Aorta (tissue), 5 donors: ENCODE measurements around the gene DENND10. TPM values are rescaled to one million over a fixed set of nuclear protein-coding genes. Genes with fewer than 3 reads are reported as not detected.
"Not testable (repeated sequence)": the region's sequence is repeated elsewhere in the genome, so short reads cannot be mapped to it uniquely, and the experiment has no call there.

Experiments
- ATAC-seq: fragments of 200-7000 bp; cut with Tn5 transposase; one replicate; pipeline ENCODE4 v1.9.1; 2022; ENCODE audit warnings: moderate library complexity; ENCODE audit not compliant: low FRiP score
- DNase-seq, 2 donors: peaks; one replicate each; pipeline ENCODE4 v3.0.0-alpha.2; 2020
- H3K27ac ChIP-seq, 2 donors: one replicate each; pipeline ENCODE4 v1.5.1; 2013; ENCODE audit warnings: low read length in 2 of 2, mild to moderate bottlenecking in 2 of 2, moderate library complexity in 2 of 2, control low read depth in 1 of 2, inconsistent platforms in 1 of 2, low read depth in 1 of 2
- H3K27me3 ChIP-seq, 2 donors: one replicate each; pipeline ENCODE4 v1.6.1; 2013; ENCODE audit warnings: control low read depth in 1 of 2, low read length in 1 of 2, mild to moderate bottlenecking in 1 of 2, moderate library complexity in 1 of 2; ENCODE audit not compliant: insufficient read depth in 2 of 2, control insufficient read depth in 1 of 2
- H3K36me3 ChIP-seq, 2 donors: one replicate each; pipeline ENCODE4 v1.6.1; 2013; ENCODE audit warnings: control low read depth in 1 of 2, low read length in 1 of 2, mild to moderate bottlenecking in 1 of 2; ENCODE audit not compliant: insufficient read depth in 2 of 2, control insufficient read depth in 1 of 2
- H3K4me1 ChIP-seq, 2 donors: one replicate each; pipeline ENCODE4 v1.6.1; 2013; ENCODE audit warnings: low read length in 2 of 2, control low read depth in 1 of 2, mild to moderate bottlenecking in 1 of 2, moderate library complexity in 1 of 2; ENCODE audit not compliant: insufficient read depth in 2 of 2, control insufficient read depth in 1 of 2
- H3K4me3 ChIP-seq, 2 donors: one replicate each; pipeline ENCODE4 v1.5.1; 2013; ENCODE audit warnings: low read length in 2 of 2, control low read depth in 1 of 2, mild to moderate bottlenecking in 1 of 2
- H3K9me3 ChIP-seq: one replicate; pipeline ENCODE4 v1.6.1; 2013; ENCODE audit warnings: mild to moderate bottlenecking, low read length; ENCODE audit not compliant: control insufficient read depth
- WGBS, 2 donors: extraction: QIAGEN DNeasy Blood & Tissue Kit; methylation state at CpG; one replicate each; pipeline ENCODE4 v1.1.7; 2013; 5-methylcytosine and 5-hydroxymethylcytosine counted together
- intact Hi-C, 2 donors: fragments of 100-400 bp; cut with DNase I; formaldehyde crosslinking; loops; one replicate each; pipeline versions ENCODE4 v1.14.2 to v1.15.0; 2022
- polyA plus RNA-seq, 2 donors: library from polyadenylated mRNA; stranded (reverse); fragments of 200-250 nt; gene quantifications; one replicate each; pipeline ENCODE4 v1.2.3, GENCODE V29; 2013
- total RNA-seq, 2 donors: library from RNA; stranded (reverse); fragmentation: NEBNext Ultra II Directional; extraction: Animal tissue kit (Norgen Biotek cat#: 25700); gene quantifications; one replicate each; pipeline ENCODE4 v1.2.1, GENCODE V29; 2021
- donor health status: healthy with polysubstance abuse.
- donor health status: Bipolar disorder and iron deficiency.
- donor health status: DM: no; HTN: no; CAD: no.
- donor health status: DM: no; HTN: no; CAD: no.
- donor health status: DM: yes; HTN: yes; CAD: no.

DENND10 gene
- total and polyA plus RNA-seq, 4 donors: 15.2 to 28.8 (median 23.3) TPM

- Histone ChIP-seq H3K27me3 (no peaks in the 10 kb centered on the region), H3K4me1 (no peaks in the 10 kb centered on the region), H3K36me3 (peaks cover 2 to 10% of the 10 kb centered on the region in 2 donors), H3K9me3 (no peaks in the 10 kb centered on the region), H3K4me3 (no peak overlapping the region), H3K27ac (no peak overlapping the region)
- ATAC-seq (no peak), DNase-seq (no peak)
- 85% methylated on average over 13 of the region's 13 CpGs for WGBS, 2 donors
- intact Hi-C loops: no loop called here
Observed at GRCh38 chr10:119149729-119150128, 45.8 kb downstream of the DENND10 start.

GRCh38 chr10:119151601-119152000 is 47.7 kb downstream of the DENND10 start:
- DNase-seq, ATAC-seq: not testable (repeated sequence)
- WGBS, 2 donors: 96 to 97% methylated on average over 6 of the region's 6 CpGs

GRCh38 chr10:119153041-119153440 is 49.1 kb downstream of the DENND10 start:
- WGBS, 2 donors: 91 to 92% methylated on average over 5 of the region's 5 CpGs
- no peak overlapping the region for H3K4me3 ChIP-seq
- ATAC-seq (no peak), DNase-seq (no peak)
- H3K36me3 ChIP-seq: peaks cover 5 to 10% of the 10 kb centered on the region in 2 donors
- H3K27ac ChIP-seq: no peak overlapping the region
- no peaks in the 10 kb centered on the region for H3K4me1 ChIP-seq
- H3K9me3 ChIP-seq: no peaks in the 10 kb centered on the region
- intact Hi-C loops: no loop called here
- no peaks in the 10 kb centered on the region for H3K27me3 ChIP-seq

More at GRCh38 chr10:119151601-119152000, 47.7 kb downstream of the DENND10 start:
- H3K9me3 ChIP-seq, H3K4me1 ChIP-seq, intact Hi-C loops, H3K27ac ChIP-seq, H3K36me3 ChIP-seq, H3K4me3 ChIP-seq, H3K27me3 ChIP-seq: not testable (repeated sequence)

GRCh38 chr10:119153661-119154060 is 49.7 kb downstream of the DENND10 start:
- DNase-seq (no peak), ATAC-seq (no peak)
- intact Hi-C loops: no loop called here
- Histone ChIP-seq H3K4me1 (no peaks in the 10 kb centered on the region), H3K36me3 (peaks cover 5 to 10% of the 10 kb centered on the region in 2 donors), H3K27ac (no peak overlapping the region), H3K4me3 (no peak overlapping the region), H3K9me3 (no peaks in the 10 kb centered on the region), H3K27me3 (no peaks in the 10 kb centered on the region)
- WGBS, 2 donors: 95 to 96% methylated on average over 12 of the region's 12 CpGs

- intact Hi-C loops: no loop called here
- Histone ChIP-seq H3K27ac (no peak overlapping the region), H3K9me3 (no peaks in the 10 kb centered on the region), H3K4me3 (no peak overlapping the region), H3K36me3 (peaks cover 0 to 5% of the 10 kb centered on the region in 2 donors), H3K27me3 (no peaks in the 10 kb centered on the region), H3K4me1 (no peaks in the 10 kb centered on the region)
- ATAC-seq (no peak), DNase-seq (no peak)
- 68 to 84% methylated on average over 8 of the region's 8 CpGs for WGBS, 2 donors
Observed at GRCh38 chr10:119159332-119159731, 55.4 kb downstream of the DENND10 start.

GRCh38 chr10:119161680-119162451 is 58.0 kb downstream of the DENND10 start:
- Histone ChIP-seq H3K27me3 (no peaks in the 10 kb centered on the region), H3K36me3 (no peaks in the 10 kb centered on the region), H3K27ac (no peak overlapping the region), H3K9me3 (no peaks in the 10 kb centered on the region), H3K4me1 (no peaks in the 10 kb centered on the region), H3K4me3 (no peak overlapping the region)
- intact Hi-C loops: no loop called here
- DNase-seq (no peak), ATAC-seq (no peak)
- WGBS, 2 donors: 65% methylated on average over 11 of the region's 11 CpGs

GRCh38 chr10:119162452-119163092 is 58.7 kb downstream of the DENND10 start:
- intact Hi-C loops: no loop called here
- no peak overlapping the region for H3K27ac ChIP-seq
- ATAC-seq: no peak
- no peaks in the 10 kb centered on the region for H3K4me1 ChIP-seq
- no peaks in the 10 kb centered on the region for H3K36me3 ChIP-seq
- H3K4me3 ChIP-seq: no peak overlapping the region
- H3K27me3 ChIP-seq: no peaks in the 10 kb centered on the region
- 93% methylated on average over 5 of the region's 5 CpGs for WGBS, 2 donors
- no peaks in the 10 kb centered on the region for H3K9me3 ChIP-seq
- DNase-seq: no peak

GRCh38 chr10:119165171-119166117 is 61.5 kb downstream of the DENND10 start, which contains the start of gene SFXN4:
SFXN4 (minus strand) TSS chr10:119165714; CDS start chr10:119165647, 67 bp downstream.
- H3K27me3 ChIP-seq: no peaks in the 10 kb centered on the region
- ATAC-seq: peak; percentile 96
- H3K36me3 ChIP-seq: peaks cover 2 to 3% of the 10 kb centered on the region in 2 donors
- 0 to 1% methylated on average over 66 to 90 of the region's 90 CpGs for WGBS, 2 donors
- peak within 1 kb of the TSS; percentile 43 to 75 for H3K4me3 ChIP-seq
- DNase-seq: peak; percentile 88 to 92
- H3K27ac ChIP-seq: peak within 1 kb of the TSS in 1 of 2 donors; percentile 84
- no peaks in the 10 kb centered on the region for H3K4me1 ChIP-seq
- H3K9me3 ChIP-seq: no peaks in the 10 kb centered on the region
- intact Hi-C loops: no loop called here
